H9 (cell line): ENCODE results near the gene OGA. TPM values are rescaled to one million over a fixed set of nuclear protein-coding genes. Genes with fewer than 3 reads are reported as not detected.

ENCODE experiments used
- DNase-seq: peaks from one replicate; pipeline ENCODE4 v3.0.0-alpha.2; 2017
- H2AFZ ChIP-seq: one replicate; pipeline ENCODE4 v1.6.1; 2013; ENCODE audit warnings: mild to moderate bottlenecking, low read length, control low read depth, moderate library complexity
- H2AK5ac ChIP-seq: 2 replicates; pipeline ENCODE4 v1.6.1; 2013; ENCODE audit warnings: low read length, control low read depth, mixed read lengths; ENCODE audit not compliant: insufficient read length
- H2BK120ac ChIP-seq: one replicate; pipeline ENCODE4 v1.6.1; 2013; ENCODE audit warnings: low read depth, mild to moderate bottlenecking, low read length, control low read depth, inconsistent platforms; ENCODE audit not compliant: poor library complexity, severe bottlenecking
- H2BK12ac ChIP-seq: 2 replicates; pipeline ENCODE4 v1.6.1; 2013; ENCODE audit warnings: low read length, control low read depth, mixed read lengths, low read depth; ENCODE audit not compliant: insufficient read length
- H2BK15ac ChIP-seq: 2 replicates; pipeline ENCODE4 v1.6.1; 2013; ENCODE audit warnings: low read depth, low read length, control low read depth
- H2BK20ac ChIP-seq: one replicate; pipeline ENCODE4 v1.6.1; 2013; ENCODE audit warnings: low read depth, mild to moderate bottlenecking, low read length, control low read depth, inconsistent platforms; ENCODE audit not compliant: poor library complexity, severe bottlenecking
- H2BK5ac ChIP-seq: 2 replicates; pipeline ENCODE4 v1.6.1; 2013; ENCODE audit warnings: low read length, control low read depth, mixed read lengths; ENCODE audit not compliant: insufficient read length
- H3K14ac ChIP-seq: 2 replicates; pipeline ENCODE4 v1.6.1; 2013; ENCODE audit warnings: low read length, control low read depth; ENCODE audit not compliant: insufficient read depth
- H3K18ac ChIP-seq: 2 replicates; pipeline ENCODE4 v1.6.1; 2013; ENCODE audit warnings: low read depth, mild to moderate bottlenecking, mixed read lengths, low read length, control low read depth; ENCODE audit not compliant: insufficient read length
- H3K23ac ChIP-seq: 2 replicates; pipeline ENCODE4 v1.6.1; 2013; ENCODE audit warnings: low read length, control low read depth, mixed read lengths, low read depth; ENCODE audit not compliant: insufficient read length
- H3K23me2 ChIP-seq: 2 replicates; pipeline ENCODE4 v1.6.1; 2013; ENCODE audit warnings: low read depth, mild to moderate bottlenecking, mixed read lengths, low read length, control low read depth; ENCODE audit not compliant: insufficient read length, poor library complexity, severe bottlenecking
- H3K27ac ChIP-seq: 2 replicates; pipeline ENCODE4 v1.5.1; 2013; ENCODE audit warnings: low read length, control low read depth, mixed read lengths, low read depth; ENCODE audit not compliant: insufficient read length
- H3K27me3 ChIP-seq: 2 replicates; pipeline ENCODE4 v1.6.1; 2013; ENCODE audit warnings: low read length, control low read depth, inconsistent platforms; ENCODE audit not compliant: insufficient read depth
- H3K4ac ChIP-seq: 2 replicates; pipeline ENCODE4 v1.6.1; 2013; ENCODE audit warnings: low read depth, mild to moderate bottlenecking, control low read depth, inconsistent platforms, low read length, moderate library complexity
- H3K4me1 ChIP-seq: 2 replicates; pipeline ENCODE4 v1.6.1; 2013; ENCODE audit warnings: low read length, control low read depth, inconsistent platforms; ENCODE audit not compliant: insufficient read depth
- H3K4me2 ChIP-seq: 2 replicates; pipeline ENCODE4 v1.6.1; 2013; ENCODE audit warnings: low read length, control low read depth, mixed read lengths; ENCODE audit not compliant: insufficient read length, insufficient read depth
- H3K56ac ChIP-seq: 2 replicates; pipeline ENCODE4 v1.6.1; 2013; ENCODE audit warnings: low read depth, mild to moderate bottlenecking, mixed read lengths, low read length, control low read depth; ENCODE audit not compliant: insufficient read length
- H3K79me1 ChIP-seq: 2 replicates; pipeline ENCODE4 v1.6.1; 2013; ENCODE audit warnings: low read depth, mild to moderate bottlenecking, moderate library complexity, low read length, control low read depth, inconsistent platforms; ENCODE audit not compliant: insufficient read depth, poor library complexity, severe bottlenecking
- H3K79me2 ChIP-seq: 2 replicates; pipeline ENCODE4 v1.6.1; 2013; ENCODE audit warnings: low read length, control low read depth, inconsistent platforms; ENCODE audit not compliant: insufficient read depth
- H3K9ac ChIP-seq: 2 replicates; pipeline ENCODE4 v1.6.1; 2013; ENCODE audit warnings: low read length, control low read depth, mixed read lengths; ENCODE audit not compliant: insufficient read length; ENCODE audit errors: extremely low read depth
- H3K9me3 ChIP-seq: one replicate; pipeline ENCODE4 v1.6.1; 2013; ENCODE audit warnings: low read depth, low read length, inconsistent platforms; ENCODE audit not compliant: control insufficient read depth
- H3T11ph ChIP-seq: one replicate; pipeline ENCODE4 v1.6.1; 2013; ENCODE audit warnings: mild to moderate bottlenecking, low read length, control low read depth, inconsistent platforms
- H4K20me1 ChIP-seq: one replicate; pipeline ENCODE4 v1.6.1; 2013; ENCODE audit not compliant: control insufficient read depth, insufficient read length, insufficient read depth
- H4K5ac ChIP-seq: 2 replicates; pipeline ENCODE4 v1.6.1; 2013; ENCODE audit warnings: low read depth, mild to moderate bottlenecking, mixed read lengths, low read length, control low read depth; ENCODE audit not compliant: insufficient read length
- H4K8ac ChIP-seq: replicated peaks from 2 replicates; pipeline ENCODE4 v1.6.1; 2013; ENCODE audit warnings: low read length, control low read depth, mixed read lengths, low read depth; ENCODE audit not compliant: insufficient read length
- H4K91ac ChIP-seq: 2 replicates; pipeline ENCODE4 v1.6.1; 2013; ENCODE audit warnings: low read depth, mild to moderate bottlenecking, moderate library complexity, mixed read lengths, low read length, control low read depth; ENCODE audit not compliant: insufficient read length
- H3K27ac Mint-ChIP-seq, 3 experiments: 2 replicates in 2 of 3; 3 replicates in 1 of 3; pipeline ENCODE4 v1.8.0; 2020 to 2021; ENCODE audit warnings: mixed read lengths in 3 of 3, mild to moderate bottlenecking in 1 of 3, moderate library complexity in 1 of 3
- H3K27me3 Mint-ChIP-seq: 2 replicates; pipeline ENCODE4 v1.8.0; 2021; ENCODE audit warnings: low read depth, mild to moderate bottlenecking, moderate library complexity, mixed read lengths
- H3K36me3 Mint-ChIP-seq, 3 experiments: 2 replicates in 2 of 3; 3 replicates in 1 of 3; pipeline ENCODE4 v1.8.0; 2020 to 2021; ENCODE audit warnings: low read depth in 3 of 3, mixed read lengths in 3 of 3; ENCODE audit not compliant: insufficient read depth in 1 of 3
- H3K4me1 Mint-ChIP-seq, 2 experiments: 2 replicates each; pipeline ENCODE4 v1.8.0; 2020; ENCODE audit warnings: mixed read lengths in 2 of 2
- H3K4me3 Mint-ChIP-seq, 2 experiments: 2 replicates in 1 of 2; 3 replicates in 1 of 2; pipeline ENCODE4 v1.8.0; 2020 to 2021; ENCODE audit warnings: mild to moderate bottlenecking in 2 of 2, mixed read lengths in 2 of 2, moderate library complexity in 1 of 2
- H3K9me3 Mint-ChIP-seq, 2 experiments: 2 replicates in 1 of 2; 3 replicates in 1 of 2; pipeline ENCODE4 v1.8.0; 2020; ENCODE audit warnings: mild to moderate bottlenecking in 2 of 2, mixed read lengths in 2 of 2, moderate library complexity in 1 of 2
- WGBS: extraction: QIAGEN DNeasy Blood & Tissue Kit; methylation state at CpG from one replicate; pipeline ENCODE4 v1.1.7; 2013; ENCODE audit warnings: missing lambda C conversion rate, low lambda C conversion rate, mixed read lengths; ENCODE audit not compliant: insufficient read length; ENCODE audit errors: extremely low coverage; 5-methylcytosine and 5-hydroxymethylcytosine counted together
- total RNA-seq: library from RNA; stranded (reverse); gene quantifications from 2 replicates; pipeline ENCODE4 v1.2.1, GENCODE V29; 2021
- TF ChIP-seq, protein P1 (sequence below): fragments of 200-600 bp; sonication (generic); conservative IDR thresholded peaks from 3 replicates; pipeline ENCODE4 v1.8.0; 2021; ENCODE audit warnings: antibody characterized with exemption, mild to moderate bottlenecking

The OGA gene
- total RNA-seq, 1 experiment from 2014 or later, result 125 TPM

DNA sequence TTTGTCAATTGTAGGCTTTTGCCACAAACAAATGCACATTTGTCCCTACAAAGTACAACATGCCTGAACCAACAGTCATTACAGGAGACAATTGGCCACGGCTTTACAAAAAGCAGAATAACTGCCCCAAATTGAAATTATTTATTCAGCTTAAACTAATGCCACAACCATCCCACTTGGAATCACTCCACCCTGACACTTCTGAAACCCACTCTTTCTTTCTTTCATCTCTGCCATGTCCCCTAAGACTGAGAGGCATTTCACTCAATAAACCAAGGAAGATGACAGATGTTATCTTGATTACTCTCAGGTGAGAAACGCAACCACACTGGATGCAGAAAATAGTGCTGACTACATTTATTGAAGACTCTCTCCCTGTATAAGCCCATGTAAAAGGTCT lies 32.4 kb downstream of the OGA start:
- no peak overlapping the region for H2AK5ac ChIP-seq
- H2BK15ac ChIP-seq, result no peak overlapping the region
- DNase-seq, result no peak
- no peak overlapping the region for H3K18ac ChIP-seq
- Mint-ChIP-seq H3K36me3 (peaks cover 21 to 55% (median 33%) of the 10 kb centered on the region in 3 experiments), H3K27me3 (peaks cover 2% of the 10 kb centered on the region; the same call in 1 of the 2 replicates), H3K27ac (peak overlapping the region in 1 of 3 experiments; percentile 40; a peak in 1 of 7 replicates), H3K4me1 (peaks cover 20 to 33% of the 10 kb centered on the region in 2 experiments), H3K9me3 (no peaks in the 10 kb centered on the region; a peak in 1 of 5 replicates), H3K4me3 (no peak overlapping the region)
- no peak overlapping the region for H2BK5ac ChIP-seq
- H4K8ac ChIP-seq, result no peak overlapping the region
- no peak overlapping the region for H2BK12ac ChIP-seq
- no peak overlapping the region for H2BK120ac ChIP-seq
- no peak overlapping the region for H4K91ac ChIP-seq
- no peak overlapping the region for H2AFZ ChIP-seq
- H3K56ac ChIP-seq, result no peak overlapping the region
- peaks cover 16% of the 10 kb centered on the region for H3K23me2 ChIP-seq
- H3K4me1 ChIP-seq, result peaks cover 4% of the 10 kb centered on the region; the same call in 1 of the 2 replicates
- H3K4me2 ChIP-seq, result no peak overlapping the region
- no peak overlapping the region for H4K5ac ChIP-seq
- TF ChIP-seq, protein P1, sequence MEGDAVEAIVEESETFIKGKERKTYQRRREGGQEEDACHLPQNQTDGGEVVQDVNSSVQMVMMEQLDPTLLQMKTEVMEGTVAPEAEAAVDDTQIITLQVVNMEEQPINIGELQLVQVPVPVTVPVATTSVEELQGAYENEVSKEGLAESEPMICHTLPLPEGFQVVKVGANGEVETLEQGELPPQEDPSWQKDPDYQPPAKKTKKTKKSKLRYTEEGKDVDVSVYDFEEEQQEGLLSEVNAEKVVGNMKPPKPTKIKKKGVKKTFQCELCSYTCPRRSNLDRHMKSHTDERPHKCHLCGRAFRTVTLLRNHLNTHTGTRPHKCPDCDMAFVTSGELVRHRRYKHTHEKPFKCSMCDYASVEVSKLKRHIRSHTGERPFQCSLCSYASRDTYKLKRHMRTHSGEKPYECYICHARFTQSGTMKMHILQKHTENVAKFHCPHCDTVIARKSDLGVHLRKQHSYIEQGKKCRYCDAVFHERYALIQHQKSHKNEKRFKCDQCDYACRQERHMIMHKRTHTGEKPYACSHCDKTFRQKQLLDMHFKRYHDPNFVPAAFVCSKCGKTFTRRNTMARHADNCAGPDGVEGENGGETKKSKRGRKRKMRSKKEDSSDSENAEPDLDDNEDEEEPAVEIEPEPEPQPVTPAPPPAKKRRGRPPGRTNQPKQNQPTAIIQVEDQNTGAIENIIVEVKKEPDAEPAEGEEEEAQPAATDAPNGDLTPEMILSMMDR, result no peak
- no peaks in the 10 kb centered on the region for H4K20me1 ChIP-seq
- no peak overlapping the region for H3T11ph ChIP-seq
- WGBS, result no CpG with 5 or more reads among the region's 2 CpGs
- no peak overlapping the region for H3K4ac ChIP-seq
- no peak overlapping the region for H3K9ac ChIP-seq
- no peak overlapping the region for H2BK20ac ChIP-seq
- no peaks in the 10 kb centered on the region for H3K9me3 ChIP-seq
- H3K79me2 ChIP-seq, result peaks cover 2% of the 10 kb centered on the region; the same call in 1 of the 2 replicates
- H3K79me1 ChIP-seq, result no peaks in the 10 kb centered on the region
- no peak overlapping the region for H3K27ac ChIP-seq
- no peak overlapping the region for H3K23ac ChIP-seq
- no peaks in the 10 kb centered on the region for H3K27me3 ChIP-seq
- H3K14ac ChIP-seq, result no peak overlapping the region
